GM21737 (cell line): Measurements from ENCODE around the gene GFRA4.
"Not testable (repeated sequence)": the region's sequence is repeated elsewhere in the genome, so short reads cannot be mapped to it uniquely, and the experiment has no call there.

ENCODE experiments used
- ATAC-seq: cut with Tn5 transposase; IDR thresholded peaks from one replicate; pipeline ENCODE4 v1.9.1; 2021; ENCODE audit warnings: mild to moderate bottlenecking, moderate library complexity; ENCODE audit not compliant: unreplicated experiment

Gene GFRA4

GRCh38 chr20:3627476-3627875 is 35.7 kb downstream of the GFRA4 start:
- no peak for ATAC-seq

DNA sequence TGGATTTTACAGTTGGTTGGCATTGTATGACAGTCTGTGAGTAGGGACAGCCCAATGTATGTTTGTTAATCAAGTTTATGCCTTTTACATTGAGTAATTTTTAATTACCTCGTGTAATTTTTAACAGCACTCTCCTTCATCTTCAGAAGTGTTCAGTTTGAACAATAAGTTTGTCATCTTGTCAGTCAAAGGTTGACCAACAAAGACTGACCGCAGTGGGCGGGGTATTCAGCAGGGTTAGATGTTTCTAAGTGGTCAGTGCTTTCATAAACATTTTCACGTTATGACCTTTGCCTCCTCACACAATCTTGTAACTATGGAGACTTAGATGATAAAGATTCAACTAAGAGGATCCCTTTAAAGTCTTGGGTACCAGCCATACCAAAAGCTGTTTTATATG is 40.8 kb downstream of the GFRA4 start:
- ATAC-seq = no peak

DNA sequence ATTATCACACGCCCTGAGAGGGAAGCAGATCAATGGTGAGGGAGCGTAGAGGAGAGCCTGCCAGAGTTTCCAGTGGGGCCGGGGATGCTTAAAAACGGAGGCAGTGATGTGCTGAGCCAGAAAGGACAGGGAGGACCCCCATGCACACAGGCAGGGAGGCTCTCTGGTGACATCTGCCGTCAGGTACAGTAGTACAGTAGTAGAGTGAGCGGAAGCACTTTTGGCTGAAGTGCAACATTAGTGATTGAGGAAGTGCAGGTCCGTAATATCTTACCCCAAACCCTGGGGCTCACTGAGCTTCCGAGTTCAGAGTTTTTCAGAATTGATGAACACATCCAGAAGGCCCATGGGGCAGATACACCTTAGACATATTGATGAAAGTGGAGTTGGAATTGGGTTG is 42.1 kb downstream of the GFRA4 start:
- ATAC-seq = no peak

GRCh38 chr20:3616250-3616649 is 46.9 kb downstream of the GFRA4 start:
- no peak for ATAC-seq

DNA sequence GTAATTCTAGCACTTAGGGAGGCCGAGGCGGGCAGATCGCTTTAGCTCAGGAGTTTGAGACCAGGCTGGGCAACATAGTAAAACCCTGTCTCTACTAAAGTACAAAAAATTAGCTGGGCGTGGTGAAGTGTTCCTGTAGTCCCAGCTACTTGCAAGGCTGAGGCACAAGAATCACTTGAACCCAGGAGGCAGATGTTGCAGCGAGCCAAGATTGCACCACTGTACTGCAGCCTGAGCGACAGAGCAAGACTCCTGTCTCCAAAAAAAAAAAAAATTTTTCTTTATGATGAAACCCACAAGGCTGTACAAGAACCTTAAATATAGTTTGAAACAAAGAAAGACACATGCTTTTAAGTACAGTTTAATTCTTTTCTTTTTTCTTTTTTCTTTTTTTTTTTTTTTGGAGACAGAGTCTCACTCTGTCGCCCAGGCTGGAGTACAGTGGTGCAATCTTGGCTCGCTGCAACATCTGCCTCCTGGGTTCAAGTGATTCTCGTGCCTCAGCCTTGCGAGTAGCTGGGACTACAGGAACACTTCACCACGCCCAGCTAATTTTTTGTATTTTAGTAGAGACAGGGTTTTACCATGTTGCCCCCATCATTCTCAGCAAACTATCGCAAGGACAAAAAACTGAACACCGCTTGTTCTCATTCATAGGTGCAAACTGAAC is 47.9 kb downstream of the GFRA4 start:
- ATAC-seq = not testable (repeated sequence)

GRCh38 chr20:3614466-3614865 is 48.7 kb downstream of the GFRA4 start:
- no peak for ATAC-seq

DNA sequence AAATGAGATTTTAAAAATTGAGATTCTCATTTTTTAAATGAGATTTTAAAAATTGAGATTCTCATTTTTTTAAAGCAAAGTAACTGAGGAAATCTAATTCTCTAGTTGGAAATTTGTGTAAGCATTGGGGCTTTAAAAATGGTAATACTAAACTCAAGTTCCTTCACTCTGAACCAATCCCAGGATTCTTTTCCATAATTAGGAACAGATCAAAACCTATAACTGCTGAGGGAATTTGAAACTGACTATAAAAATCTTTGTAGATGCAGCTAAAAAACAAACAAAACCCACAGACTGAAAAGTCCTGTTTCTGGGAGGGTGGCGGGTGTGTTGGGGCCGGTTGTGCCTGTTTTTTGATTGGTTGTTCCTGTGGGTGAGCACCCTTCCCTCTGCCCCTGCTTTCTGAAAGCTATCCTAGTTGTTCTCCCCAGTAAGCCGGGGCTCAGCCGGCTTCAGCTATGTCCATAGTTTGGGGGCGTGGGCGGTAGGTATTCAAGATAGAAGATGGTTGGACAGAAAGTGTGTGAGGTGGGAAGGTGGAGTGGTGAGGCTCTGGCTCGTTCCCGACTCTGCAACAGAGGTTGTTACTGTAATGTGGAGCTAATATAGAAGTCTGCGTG is 49.3 kb downstream of the GFRA4 start:
- ATAC-seq = no peak

GRCh38 chr20:3612795-3613572 is 50.2 kb downstream of the GFRA4 start:
- no peak for ATAC-seq

DNA sequence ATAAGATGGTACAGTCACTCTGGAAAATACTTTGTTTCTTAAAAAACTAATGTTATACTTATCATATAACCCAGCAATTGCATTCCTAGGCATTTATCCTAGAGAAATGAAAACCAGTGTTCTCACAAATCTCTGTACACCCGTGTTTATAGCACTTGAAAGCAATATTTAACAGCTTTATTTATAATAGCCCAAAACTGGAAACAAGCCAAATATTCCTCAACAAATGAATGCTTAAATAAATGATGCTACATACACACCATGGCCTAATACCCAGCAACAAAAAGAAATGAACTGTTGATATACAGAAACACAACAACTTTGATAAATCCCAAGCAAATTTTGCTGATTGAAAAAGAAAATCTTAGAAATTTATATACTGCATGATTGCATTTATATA is 51.3 kb downstream of the GFRA4 start:
- ATAC-seq = no peak
